A549 treated with Hydrocortisone at 1 μM for 4 hours (cell line): ENCODE measurements around the gene MBD3L5. TPM values are rescaled to one million over a fixed set of nuclear protein-coding genes. Genes with fewer than 3 reads are reported as not detected.

Experiments
- total RNA-seq: library from RNA; stranded (reverse); fragments of 200-300 nt; extraction: Qiagen RNA extraction; gene quantifications from 5 replicates; pipeline ENCODE4 v1.2.3, GENCODE V29; 2022

The MBD3L5 gene
- total RNA-seq, result not detected in 5 replicates

DNA sequence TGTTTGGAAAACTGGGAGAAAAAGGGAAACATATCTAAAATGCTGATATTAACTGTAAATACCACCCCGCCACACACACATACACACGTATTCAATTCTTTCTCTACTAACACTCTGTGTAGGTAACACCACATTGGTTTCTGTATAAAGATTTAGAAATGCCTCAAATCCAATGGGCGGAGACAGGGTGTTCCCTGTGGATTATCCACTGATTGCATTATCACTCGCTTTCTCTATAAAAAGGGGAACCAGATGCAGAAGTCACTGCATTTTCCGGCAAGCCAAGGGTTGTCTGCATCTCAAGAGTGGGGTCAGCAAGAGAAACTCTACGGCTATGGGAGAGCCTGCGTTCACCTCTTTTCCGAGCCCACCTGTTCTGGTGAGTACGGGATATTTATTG, at the start of gene MBD3L5:
Gene MBD3L5, plus strand, starts transcription at position 301 of the 400 bp plus-strand sequence. Its CDS starts 34 bp downstream, at position 335.

GRCh38 chr19:7021331-7021730, 9.0 kb upstream of the MBD3L5 start, which contains the start of gene MBD3L2B:
Gene MBD3L2B (minus strand): TSS chr19:7021431. CDS start chr19:7021397, 34 bp downstream.

GRCh38 chr19:7040079-7040478, 9.7 kb downstream of the MBD3L5 start, which contains the start of gene MBD3L4:
Gene MBD3L4 (minus strand): TSS chr19:7040179. CDS start chr19:7040144, 35 bp downstream.

DNA sequence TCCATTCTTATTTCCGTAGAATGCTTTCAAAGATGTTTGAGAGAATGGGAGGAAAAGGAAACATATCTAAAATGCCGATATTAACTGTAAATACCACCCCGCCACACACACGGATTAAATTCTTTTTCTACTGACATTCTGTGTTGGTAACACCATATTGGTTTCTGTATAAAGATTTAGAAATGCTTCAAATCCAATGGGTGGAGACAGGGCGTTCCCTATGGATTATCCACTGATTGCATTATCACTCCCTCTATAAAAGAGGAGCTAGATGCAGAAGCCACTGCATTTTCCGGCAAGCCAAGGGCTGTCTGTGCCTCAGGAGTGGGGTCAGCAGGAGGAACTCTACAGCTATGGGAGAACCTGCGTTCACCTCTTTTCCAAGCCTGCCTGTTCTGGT, 18.6 kb downstream of the MBD3L5 start, which contains the start of gene MBD3L2:
Gene MBD3L2, plus strand, starts transcription at position 301 of the 400 bp plus-strand sequence. Its CDS starts 53 bp downstream, at position 354.

GRCh38 chr19:7058576-7058975, 28.2 kb downstream of the MBD3L5 start, which contains the start of gene MBD3L3:
Gene MBD3L3 (minus strand): TSS chr19:7058676. CDS start chr19:7058605, 71 bp downstream.

DNA sequence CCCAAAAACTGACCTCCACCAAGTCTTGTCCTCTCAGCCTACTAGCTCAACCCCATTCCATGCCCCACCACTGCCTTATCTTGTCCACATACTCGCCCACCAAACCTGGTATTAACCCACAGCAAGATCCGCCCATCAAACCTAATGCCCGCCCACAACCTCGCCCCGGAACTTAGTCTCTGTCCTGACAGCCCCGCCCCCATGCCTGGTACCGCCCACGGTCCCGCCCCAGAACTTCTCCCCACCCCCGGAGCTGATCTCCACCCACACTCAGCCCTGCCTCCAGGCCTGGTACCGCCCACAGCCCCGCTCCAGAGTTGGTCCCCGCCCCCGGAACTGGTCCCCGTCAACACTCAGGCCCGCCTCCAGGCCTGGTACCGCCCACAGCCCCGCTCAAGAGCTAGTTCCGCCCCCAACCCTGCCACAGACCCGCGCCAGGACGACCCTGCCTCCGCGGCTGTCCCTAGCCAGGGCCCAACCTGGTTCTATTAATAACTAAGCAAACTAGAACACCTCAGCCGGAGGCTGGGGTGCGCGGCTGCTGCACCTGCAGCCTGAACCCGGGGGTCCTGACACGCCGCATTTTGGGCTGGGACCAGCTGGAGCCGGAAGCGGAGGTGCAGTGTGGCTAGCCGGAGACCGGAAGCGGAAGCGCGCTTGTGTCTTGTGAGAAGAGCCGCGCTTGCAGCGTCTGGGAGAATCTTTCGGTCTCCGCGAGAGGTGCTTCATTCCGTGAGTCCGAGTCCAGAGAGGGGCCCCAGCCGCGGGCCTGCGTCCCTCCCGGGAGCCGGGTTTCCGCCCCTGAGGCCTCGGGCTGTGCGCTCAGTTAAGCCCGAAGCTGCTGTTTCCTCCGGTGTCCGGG, 38.9 kb downstream of the MBD3L5 start, which contains the start of gene ZNF557:
Gene ZNF557, plus strand, starts transcription at position 662 of the 862 bp plus-strand sequence. CDS start 5,372 bp downstream, outside the sequence.

Other genes with a start within 250 kb of the MBD3L5 start
- 4.1 to 5.5 TPM (median 4.7 TPM) in 5 replicates for gene ADGRE1, start 143.0 kb upstream of the MBD3L5 start, total RNA-seq
- gene MBD3L2B, start 9.1 kb upstream of the MBD3L5 start, total RNA-seq, result not detected in 5 replicates
- not detected in 5 replicates for gene MBD3L4, start 9.6 kb downstream of the MBD3L5 start, total RNA-seq
- not detected in 5 replicates for gene MBD3L2, start 18.7 kb downstream of the MBD3L5 start, total RNA-seq
- 0.12 TPM in 1 of 5 replicates, not detected in the others for gene MBD3L3, start 28.1 kb downstream of the MBD3L5 start, total RNA-seq
- 2.3 to 2.9 TPM (median 2.8 TPM) in 5 replicates for gene ZNF557, start 39.1 kb downstream of the MBD3L5 start, total RNA-seq